Measurements from ENCODE around the gene AXIN1.

Gene AXIN1, protein sequence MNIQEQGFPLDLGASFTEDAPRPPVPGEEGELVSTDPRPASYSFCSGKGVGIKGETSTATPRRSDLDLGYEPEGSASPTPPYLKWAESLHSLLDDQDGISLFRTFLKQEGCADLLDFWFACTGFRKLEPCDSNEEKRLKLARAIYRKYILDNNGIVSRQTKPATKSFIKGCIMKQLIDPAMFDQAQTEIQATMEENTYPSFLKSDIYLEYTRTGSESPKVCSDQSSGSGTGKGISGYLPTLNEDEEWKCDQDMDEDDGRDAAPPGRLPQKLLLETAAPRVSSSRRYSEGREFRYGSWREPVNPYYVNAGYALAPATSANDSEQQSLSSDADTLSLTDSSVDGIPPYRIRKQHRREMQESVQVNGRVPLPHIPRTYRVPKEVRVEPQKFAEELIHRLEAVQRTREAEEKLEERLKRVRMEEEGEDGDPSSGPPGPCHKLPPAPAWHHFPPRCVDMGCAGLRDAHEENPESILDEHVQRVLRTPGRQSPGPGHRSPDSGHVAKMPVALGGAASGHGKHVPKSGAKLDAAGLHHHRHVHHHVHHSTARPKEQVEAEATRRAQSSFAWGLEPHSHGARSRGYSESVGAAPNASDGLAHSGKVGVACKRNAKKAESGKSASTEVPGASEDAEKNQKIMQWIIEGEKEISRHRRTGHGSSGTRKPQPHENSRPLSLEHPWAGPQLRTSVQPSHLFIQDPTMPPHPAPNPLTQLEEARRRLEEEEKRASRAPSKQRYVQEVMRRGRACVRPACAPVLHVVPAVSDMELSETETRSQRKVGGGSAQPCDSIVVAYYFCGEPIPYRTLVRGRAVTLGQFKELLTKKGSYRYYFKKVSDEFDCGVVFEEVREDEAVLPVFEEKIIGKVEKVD

DNA sequence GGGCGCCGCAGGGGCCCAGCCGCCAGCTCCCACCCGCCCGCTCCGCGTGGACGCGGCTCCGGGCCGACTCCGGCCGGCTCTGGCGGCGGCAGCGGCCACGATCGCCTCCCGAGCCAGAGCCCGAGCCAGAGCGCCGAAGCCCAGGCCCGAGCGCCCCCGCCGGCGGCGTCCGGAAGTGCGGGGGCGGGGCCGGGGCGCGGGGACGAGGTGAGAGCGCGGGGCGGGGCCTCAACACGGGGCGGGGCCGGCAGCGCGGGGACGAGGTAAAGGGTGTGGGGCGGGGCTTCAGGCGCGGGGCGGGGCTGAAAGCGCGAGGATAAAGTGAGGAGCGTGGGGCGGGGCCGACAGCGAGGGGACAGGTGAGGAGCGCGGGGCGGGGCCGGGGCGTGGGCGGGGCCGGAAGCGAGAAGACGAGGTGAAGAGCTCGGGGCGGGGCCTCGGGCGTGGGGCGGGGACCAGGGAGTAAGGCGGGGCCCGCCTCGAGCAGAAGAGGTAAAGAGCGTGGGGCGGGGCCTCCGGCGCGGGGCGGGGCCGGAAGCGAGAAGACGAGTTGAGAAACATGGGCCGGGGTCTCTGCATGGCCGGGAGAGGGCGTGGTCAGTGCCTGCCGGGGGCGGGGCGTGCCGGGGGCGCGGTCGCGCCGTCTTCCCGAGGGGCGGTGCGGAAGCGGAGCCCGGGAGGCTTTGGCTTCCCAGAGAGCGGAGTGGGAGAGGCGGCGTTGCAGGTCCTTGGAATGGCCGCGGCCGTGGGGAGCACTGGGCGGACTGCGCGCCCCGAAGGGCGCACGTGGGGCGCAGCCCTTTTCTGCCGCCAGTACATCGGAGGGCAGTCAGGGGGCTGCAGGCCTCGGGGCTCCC is at the start of gene AXIN1:
AXIN1 (minus strand) TSS at position 177 of the 857 bp plus-strand sequence. CDS start 5,698 bp downstream, outside the sequence.
- H3K4me3 ChIP-seq (ENCODE audit: low read length) = peak within 1 kb of the TSS; percentile 69
- TF ChIP-seq, protein P1, sequence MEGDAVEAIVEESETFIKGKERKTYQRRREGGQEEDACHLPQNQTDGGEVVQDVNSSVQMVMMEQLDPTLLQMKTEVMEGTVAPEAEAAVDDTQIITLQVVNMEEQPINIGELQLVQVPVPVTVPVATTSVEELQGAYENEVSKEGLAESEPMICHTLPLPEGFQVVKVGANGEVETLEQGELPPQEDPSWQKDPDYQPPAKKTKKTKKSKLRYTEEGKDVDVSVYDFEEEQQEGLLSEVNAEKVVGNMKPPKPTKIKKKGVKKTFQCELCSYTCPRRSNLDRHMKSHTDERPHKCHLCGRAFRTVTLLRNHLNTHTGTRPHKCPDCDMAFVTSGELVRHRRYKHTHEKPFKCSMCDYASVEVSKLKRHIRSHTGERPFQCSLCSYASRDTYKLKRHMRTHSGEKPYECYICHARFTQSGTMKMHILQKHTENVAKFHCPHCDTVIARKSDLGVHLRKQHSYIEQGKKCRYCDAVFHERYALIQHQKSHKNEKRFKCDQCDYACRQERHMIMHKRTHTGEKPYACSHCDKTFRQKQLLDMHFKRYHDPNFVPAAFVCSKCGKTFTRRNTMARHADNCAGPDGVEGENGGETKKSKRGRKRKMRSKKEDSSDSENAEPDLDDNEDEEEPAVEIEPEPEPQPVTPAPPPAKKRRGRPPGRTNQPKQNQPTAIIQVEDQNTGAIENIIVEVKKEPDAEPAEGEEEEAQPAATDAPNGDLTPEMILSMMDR (conservative IDR thresholded peaks at IDR 0.05; ENCODE audit: low read length) = no peak; the same call in 1 of the 2 replicates
- peak; percentile 89 for DNase-seq (ENCODE audit: low read depth)

DNA sequence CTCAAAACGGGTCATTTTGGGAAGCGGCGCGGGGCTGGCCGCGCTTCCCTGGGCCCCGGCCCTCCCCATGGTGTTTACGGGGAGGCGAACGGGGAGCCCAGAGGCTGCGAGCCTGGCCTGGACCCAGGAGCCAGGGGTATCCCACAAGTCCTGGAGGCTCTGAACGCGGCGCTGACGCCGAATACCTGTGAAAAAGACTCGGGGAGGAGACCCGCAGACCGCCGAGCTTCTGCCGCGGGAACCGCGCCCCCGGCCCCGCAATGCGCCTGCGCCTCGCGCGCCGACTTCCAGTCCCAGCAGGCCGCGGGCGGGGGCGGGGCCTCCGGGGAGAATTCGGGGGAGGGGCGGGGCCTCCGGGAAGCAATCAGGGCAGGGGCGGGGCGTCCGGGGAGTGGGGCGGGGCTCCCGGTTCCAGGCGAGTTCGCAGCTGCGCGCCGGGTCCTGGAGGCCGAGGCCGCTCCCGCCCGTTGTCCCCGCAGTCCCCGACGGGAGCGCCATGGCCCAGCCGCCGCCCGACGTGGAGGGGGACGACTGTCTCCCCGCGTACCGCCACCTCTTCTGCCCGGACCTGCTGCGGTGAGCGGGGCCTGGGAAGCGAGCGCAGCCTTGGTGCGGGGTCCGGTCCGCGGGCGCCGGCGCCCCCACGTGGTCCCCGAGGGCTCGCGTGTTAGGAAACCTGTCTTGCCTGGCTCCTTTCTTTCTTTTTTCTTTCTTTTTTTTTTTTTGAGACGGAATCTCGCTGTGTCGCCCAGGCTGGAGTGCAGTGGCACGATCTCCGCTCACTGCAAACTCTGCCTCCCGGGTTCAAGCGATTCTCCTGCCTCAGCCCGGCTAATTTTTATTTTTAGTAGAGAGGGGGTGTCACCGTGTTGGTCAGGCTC is 49.2 kb upstream of the AXIN1 start, which contains the start of gene DECR2:
DECR2 (plus strand) TSS at position 418 of the 881 bp plus-strand sequence; CDS start at position 497, 79 bp downstream.
- peak within 1 kb of the TSS; percentile 87 for H3K4me3 ChIP-seq (ENCODE audit: low read length)
- TF ChIP-seq, protein P1 (conservative IDR thresholded peaks at IDR 0.05; ENCODE audit: low read length) = peak; percentile 40
- DNase-seq (ENCODE audit: low read depth) = peak; percentile 83

GRCh38 chr16:400061-400591 is 47.6 kb upstream of the AXIN1 start:
- peak overlapping the region; percentile 87 for H3K4me3 ChIP-seq (ENCODE audit: low read length)
- TF ChIP-seq, protein P1 (conservative IDR thresholded peaks at IDR 0.05; ENCODE audit: low read length) = no peak
- no peak for DNase-seq (ENCODE audit: low read depth)

- DNase-seq (ENCODE audit: low read depth) = no peak
- TF ChIP-seq, protein P1 (conservative IDR thresholded peaks at IDR 0.05; ENCODE audit: low read length) = no peak
- no peak overlapping the region for H3K4me3 ChIP-seq (ENCODE audit: low read length)
Measured at GRCh38 chr16:399340-400019, 47.0 kb upstream of the AXIN1 start.

DNA sequence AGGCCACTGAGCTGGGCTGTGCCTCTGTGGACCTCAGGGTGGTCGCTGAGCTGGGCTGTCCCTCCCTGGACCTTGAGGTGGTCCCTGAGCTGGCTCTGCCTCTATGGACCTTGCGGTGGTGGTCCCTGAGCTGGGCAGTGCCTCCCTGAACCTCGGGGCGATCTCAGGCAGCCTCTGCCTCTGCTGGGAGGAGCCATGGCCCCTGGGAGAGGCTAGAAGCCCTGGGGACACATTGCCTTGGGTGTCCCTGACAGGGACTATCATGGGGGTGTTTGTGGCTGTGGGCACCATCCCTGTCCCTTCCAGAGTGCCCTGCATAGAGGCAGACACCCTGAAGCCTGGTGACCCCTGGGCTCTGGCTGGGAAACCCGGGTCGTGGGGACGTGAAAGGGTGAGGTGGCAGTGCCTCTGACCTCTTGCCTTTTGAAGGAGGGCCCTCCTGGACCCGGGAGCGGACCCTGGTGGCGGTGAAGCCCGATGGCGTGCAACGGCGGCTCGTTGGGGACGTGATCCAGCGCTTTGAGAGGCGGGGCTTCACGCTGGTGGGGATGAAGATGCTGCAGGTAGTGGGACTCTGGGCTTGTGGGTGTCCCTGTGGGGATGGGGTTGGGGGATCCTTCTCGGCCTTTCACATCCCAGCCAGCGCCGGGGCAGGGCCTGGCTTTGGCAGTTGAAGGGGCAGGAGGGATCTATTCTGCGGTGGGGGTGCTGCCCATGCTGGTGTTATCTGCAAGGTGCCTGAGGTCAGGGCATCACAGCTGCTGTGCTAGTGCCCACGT is 46.2 kb upstream of the AXIN1 start:
- DNase-seq (ENCODE audit: low read depth) = no peak
- H3K4me3 ChIP-seq (ENCODE audit: low read length) = peak overlapping the region; percentile 52; the same call in 1 of the 2 replicates
- TF ChIP-seq, protein P1 (conservative IDR thresholded peaks at IDR 0.05; ENCODE audit: low read length) = no peak
